Fibroblast of mammary gland (primary cell): ENCODE measurements around the gene LHFPL3.

Experiments used
- DNase-seq: peaks from one replicate; pipeline ENCODE4 v3.0.0-alpha.2; 2010; ENCODE audit warnings: low read depth
- H3K4me3 ChIP-seq: 2 replicates; pipeline ENCODE4 v1.5.1; 2011; ENCODE audit warnings: low read depth, mild to moderate bottlenecking, low read length, moderate library complexity; ENCODE audit not compliant: control insufficient read depth
- CTCF ChIP-seq: conservative IDR thresholded peaks from 2 replicates; pipeline ENCODE4 v1.5.1; 2011; ENCODE audit warnings: low read depth, low read length, inconsistent platforms; ENCODE audit not compliant: control insufficient read depth, insufficient read depth

The LHFPL3 gene

GRCh38 chr7:104927055-104927454, 598.7 kb downstream of the LHFPL3 start:
- no peak for DNase-seq
- no peak for TF ChIP-seq CTCF
- no peak overlapping the region for H3K4me3 ChIP-seq

GRCh38 chr7:104928721-104929400, 600.5 kb downstream of the LHFPL3 start:
- DNase-seq: no peak
- no peak overlapping the region for H3K4me3 ChIP-seq
- TF ChIP-seq CTCF: no peak

GRCh38 chr7:104929921-104930320, 601.5 kb downstream of the LHFPL3 start:
- DNase-seq: no peak
- TF ChIP-seq CTCF: no peak
- no peak overlapping the region for H3K4me3 ChIP-seq

GRCh38 chr7:104931181-104931781, 602.9 kb downstream of the LHFPL3 start:
- no peak overlapping the region for H3K4me3 ChIP-seq
- no peak for TF ChIP-seq CTCF
- no peak for DNase-seq

GRCh38 chr7:104933022-104933421, 604.6 kb downstream of the LHFPL3 start:
- H3K4me3 ChIP-seq: no peak overlapping the region
- TF ChIP-seq CTCF: no peak
- DNase-seq: no peak

- DNase-seq: no peak
- H3K4me3 ChIP-seq: no peak overlapping the region
- no peak for TF ChIP-seq CTCF
Measured at GRCh38 chr7:104933521-104933988, 605.2 kb downstream of the LHFPL3 start.
